Astrocyte of the hippocampus (primary cell): Measurements from ENCODE around the gene UBAC2.
"Not testable (repeated sequence)": the region's sequence is repeated elsewhere in the genome, so short reads cannot be mapped to it uniquely, and the experiment has no call there.

Experiments used
- DNase-seq: peaks from one replicate; pipeline ENCODE4 v3.0.0; 2011; ENCODE audit warnings: low read depth, low spot score

Gene UBAC2

DNA sequence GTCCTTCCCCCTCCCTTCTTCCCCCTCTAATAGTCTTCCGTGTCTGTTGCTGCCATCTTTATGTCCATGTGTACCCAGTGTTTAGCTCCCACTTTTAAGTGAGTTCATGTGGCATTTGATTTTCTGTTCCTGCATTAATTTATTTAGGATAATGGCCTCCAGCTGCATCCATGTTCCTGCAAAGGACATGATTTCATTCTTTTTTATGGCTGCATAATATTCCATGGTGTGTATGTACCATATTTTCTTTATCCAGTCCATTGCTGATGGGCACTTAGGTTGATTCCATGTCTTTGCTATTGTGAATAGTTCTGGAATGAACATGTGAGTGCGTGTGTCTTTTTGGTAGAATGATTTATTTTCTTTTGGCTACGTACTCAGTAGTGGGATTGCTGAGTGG, 48.5 kb downstream of the UBAC2 start:
- not testable (repeated sequence) for DNase-seq

DNA sequence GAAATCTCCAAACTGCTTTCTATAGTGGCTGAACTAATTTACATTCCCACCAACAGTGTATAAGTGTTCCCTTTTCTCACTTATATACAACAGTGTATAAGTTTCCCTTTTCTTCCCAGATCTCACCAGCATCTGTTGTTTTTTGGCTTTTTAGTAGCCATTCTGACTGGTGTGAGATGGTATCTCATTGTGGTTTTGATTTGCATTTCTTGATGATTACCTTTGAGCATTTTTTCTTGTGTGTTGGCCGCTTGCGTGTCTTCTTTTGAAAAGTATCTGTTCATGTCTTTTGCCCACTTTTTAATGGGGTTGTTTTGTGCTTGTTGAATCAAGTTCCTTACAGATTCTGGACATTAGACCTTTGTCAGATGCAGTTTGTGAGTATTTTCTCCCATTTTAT, 49.0 kb downstream of the UBAC2 start:
- DNase-seq: not testable (repeated sequence)

DNA sequence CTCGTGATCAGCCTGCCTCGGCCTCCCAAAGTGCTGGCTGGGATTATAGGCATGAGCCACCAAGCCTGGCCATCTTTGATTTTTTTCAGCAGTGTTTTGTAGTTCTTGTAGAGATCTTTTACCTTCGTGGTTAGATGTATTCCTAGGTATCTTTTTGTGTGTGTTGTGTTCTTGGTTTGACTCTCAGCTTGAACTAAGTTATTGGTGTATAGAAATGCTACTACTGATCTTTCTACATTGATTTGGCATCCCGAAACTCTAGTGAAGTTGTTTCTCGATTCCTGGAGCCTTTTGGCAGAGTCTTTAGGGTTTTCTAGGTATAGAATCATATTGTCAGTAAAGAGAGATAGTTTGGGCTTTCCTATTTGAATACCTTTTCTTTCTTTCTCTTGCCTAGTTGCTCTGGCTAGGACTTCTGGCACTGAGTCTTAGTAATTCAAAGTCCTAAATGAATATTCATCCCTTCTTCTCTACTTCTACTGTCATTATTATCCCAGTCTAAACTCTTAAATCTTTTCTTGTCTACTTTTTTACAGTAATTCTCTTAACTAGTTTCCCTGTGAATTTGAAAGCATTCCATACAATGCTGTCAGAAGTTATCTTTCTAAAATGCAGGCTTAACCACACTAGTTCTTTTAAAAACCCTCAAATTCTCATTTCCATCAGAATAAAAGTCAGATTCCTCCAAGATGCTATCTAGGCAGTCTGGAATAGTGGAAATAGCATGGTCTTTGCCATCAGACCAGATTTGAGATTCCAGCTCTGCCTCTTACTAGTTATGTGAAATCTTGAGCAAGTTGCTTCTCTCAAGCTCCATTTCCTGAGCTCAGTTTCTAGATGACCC, 50.5 kb downstream of the UBAC2 start:
- peak; percentile 60 for DNase-seq

DNA sequence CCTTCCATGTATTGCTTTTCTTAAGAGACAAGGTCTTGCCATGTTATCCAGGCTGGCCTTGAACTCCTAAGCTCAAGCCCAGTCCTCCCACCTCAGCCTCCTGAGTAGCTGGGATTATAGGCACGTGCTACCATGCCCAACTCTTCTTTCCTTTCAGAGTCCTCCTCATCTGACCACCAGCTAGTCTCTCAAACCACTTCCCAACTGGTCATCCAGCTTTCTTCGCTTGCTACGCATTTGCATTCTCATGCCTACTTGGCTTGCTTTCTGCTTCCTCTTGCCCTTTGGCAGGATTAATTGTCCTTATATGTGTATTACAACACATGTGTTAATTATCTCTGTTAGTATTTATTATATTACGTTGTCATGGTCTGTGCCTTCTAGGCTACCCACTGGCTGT, 51.3 kb downstream of the UBAC2 start:
- no peak for DNase-seq

DNA sequence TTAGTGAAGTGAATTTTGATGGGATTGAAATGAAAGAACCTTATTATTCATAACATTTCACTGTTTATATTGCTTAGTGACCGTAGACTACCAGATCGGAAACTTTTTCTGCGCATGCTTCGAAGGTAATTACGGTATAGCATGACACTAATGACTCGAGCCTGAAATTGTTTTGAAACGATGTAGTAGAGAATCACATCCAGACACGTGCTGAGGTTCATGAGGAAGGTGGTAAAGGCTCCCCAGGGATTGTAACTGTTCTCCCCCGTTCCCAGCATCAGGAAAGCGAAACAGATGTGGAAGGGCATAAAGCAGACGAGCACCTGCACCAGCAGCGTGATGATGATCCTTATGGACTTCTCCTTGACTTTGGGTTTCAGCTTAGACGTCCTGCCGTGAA, 54.2 kb downstream of the UBAC2 start:
- no peak for DNase-seq

DNA sequence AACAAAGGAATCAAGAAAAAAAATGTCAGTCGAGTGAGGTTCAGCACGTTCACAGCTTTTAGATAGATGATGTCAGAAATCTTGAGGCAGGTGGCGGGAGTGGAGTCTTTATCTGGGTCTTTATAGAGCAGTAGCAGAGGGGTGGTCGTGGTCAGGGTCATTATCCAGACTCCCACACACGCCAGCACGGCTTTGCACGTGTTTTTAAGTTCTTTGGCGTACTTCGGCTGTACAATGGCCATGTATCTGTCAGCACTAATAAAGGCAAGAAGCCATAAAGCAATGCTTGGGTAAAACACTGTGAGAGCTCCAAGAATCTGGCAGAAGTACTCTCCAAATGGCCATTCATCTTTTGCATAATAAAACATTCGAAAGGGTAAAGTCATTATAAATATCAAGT, 54.6 kb downstream of the UBAC2 start:
- DNase-seq: no peak

DNA sequence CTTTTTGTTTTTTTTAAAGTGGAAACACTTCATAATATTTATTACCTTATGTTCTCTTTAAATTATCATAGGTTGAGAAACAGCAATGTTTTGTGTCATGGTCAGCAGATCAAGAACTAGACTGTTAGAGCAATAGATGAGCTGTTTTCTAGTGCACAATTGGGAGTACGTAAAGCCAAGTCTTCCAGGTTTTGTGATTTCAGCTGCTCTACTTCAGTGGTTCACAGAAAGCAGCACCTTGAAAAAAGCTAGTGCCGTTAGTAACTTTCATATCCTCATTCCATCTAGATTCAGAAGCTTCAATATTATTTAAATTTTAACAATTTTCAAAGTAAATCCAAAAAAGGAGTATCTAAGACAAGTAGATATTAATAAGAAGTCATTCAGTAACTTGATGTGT, 55.6 kb downstream of the UBAC2 start:
- no peak for DNase-seq

DNA sequence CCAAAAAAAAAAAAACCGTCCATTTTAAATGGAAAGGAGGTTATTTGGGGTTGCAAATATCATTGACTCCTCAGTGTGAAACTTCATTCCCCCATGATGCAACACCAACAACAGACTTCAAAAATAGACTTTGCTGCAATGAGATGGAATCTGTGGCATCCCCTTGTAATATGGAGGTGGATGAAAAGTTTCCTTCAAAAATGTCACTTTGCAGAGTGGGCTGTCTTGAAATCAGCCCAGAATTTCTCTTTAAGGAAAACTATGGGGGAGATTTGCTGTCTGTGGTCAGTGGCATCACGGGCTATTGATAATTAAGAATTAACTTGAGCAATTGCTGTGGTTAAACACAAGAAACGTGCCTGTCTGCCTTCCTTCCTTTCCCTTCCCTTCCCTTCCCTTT, 56.1 kb downstream of the UBAC2 start:
- DNase-seq: peak; percentile 52

DNA sequence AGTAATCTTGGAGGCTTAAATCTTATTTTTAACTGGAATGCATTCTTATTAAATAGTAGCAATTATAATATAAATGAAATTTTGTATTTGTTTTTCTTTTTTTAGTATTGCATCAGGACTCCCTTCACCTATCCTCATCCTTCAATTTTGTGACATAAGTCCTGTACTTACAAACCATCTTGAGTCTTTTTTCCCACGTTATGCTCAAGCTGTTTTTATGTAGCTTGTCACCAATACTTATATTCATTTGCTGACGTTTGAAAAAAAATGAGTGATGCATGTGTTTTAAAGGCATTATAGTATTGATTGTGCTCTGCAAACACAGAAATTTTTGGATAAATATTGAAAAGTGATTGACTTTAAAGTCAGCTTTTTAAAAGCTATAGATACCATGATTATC, 56.6 kb downstream of the UBAC2 start:
- no peak for DNase-seq

DNA sequence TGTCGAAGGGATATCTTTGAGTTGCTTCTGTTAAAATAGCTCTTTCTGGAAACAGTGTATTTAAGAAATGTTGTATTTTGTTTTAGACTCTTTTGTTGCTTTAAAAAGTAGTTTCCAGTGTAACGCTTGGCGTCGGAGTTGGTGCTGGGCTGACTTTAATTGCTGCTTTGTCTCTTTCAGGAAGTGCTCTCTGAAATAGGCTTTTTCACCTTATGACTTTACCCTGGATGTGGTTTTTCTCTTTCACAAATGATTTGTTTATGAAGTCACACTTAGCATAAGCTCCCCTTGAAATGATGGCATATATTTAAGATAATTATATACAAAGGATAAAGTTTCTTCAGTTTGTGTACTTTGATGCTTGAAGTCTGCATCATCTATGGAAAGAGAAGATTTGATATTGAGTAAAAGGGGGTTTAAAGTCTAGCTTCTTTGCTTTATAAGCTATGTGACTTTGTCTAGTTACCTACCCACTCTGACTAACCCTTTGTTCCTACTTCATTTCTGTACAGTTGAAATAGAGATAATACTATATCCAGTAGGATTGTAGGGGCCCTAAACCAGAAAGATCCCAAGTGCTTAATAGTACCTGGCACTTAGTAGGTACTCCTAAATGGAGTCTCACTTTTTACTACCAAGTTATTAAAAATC, 57.7 kb downstream of the UBAC2 start, which contains the start of gene GPR18:
Gene GPR18 (minus strand): TSS at position 170 of the 651 bp plus-strand sequence. CDS start 2,507 bp downstream, outside the sequence.
- DNase-seq: no peak

DNA sequence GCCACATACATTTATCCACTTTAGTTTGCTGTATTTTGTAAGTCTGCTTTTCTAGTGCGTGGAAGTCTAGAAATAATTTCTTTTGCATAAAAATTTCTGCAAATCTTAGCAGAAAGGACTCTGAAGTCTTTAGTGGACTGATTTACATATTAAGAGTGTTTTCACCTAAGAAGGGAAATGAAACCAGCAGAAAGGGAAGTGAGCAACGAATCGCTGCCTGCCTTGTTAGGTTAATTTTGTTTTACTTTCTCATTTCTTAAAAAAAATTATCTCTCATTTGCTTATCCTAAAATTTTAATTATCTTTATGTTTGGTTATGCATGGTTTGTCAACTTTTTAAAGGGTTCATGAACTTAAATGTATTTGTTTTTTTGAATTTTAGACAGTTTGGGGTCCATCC, 58.3 kb downstream of the UBAC2 start:
- DNase-seq: no peak

DNA sequence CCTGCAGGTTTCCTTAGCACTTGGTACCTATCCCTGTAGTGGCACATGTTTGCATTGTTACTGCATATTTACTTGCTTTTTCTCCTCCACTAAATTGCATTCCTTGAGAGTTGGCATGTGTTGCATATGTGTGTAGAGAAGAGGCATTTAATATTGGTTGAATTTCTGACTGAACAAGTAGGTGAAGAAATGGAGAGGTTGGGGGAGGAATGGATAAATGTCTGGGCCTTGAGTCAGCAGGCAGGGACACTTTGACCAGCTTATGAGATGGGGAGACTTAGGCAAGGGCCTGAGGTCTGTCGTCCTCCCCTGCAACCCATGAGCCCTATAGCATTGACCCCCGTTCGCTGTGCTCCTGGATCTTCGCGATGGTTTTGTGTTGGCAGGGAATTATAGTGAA, 59.6 kb downstream of the UBAC2 start:
- peak; percentile 13 for DNase-seq

DNA sequence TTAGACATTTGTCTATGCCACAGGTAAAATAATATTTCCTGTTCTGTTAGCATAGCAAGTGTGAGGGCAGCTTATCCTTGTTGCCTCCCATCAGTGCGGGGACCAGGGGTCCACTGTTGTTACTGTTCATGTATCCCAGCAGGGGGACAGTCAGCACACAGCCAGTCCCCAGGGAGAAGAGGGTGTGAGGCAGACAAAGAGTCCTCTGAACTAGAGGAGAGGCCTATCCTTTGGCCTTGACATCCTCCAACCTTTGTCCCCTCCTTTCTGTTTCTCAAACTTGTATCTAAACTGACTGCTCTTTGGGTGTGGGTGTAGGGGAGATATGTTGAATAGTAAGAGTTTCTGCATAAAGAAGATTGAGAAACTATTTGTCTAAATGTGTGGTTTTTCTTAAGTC, 60.4 kb downstream of the UBAC2 start:
- no peak for DNase-seq

DNA sequence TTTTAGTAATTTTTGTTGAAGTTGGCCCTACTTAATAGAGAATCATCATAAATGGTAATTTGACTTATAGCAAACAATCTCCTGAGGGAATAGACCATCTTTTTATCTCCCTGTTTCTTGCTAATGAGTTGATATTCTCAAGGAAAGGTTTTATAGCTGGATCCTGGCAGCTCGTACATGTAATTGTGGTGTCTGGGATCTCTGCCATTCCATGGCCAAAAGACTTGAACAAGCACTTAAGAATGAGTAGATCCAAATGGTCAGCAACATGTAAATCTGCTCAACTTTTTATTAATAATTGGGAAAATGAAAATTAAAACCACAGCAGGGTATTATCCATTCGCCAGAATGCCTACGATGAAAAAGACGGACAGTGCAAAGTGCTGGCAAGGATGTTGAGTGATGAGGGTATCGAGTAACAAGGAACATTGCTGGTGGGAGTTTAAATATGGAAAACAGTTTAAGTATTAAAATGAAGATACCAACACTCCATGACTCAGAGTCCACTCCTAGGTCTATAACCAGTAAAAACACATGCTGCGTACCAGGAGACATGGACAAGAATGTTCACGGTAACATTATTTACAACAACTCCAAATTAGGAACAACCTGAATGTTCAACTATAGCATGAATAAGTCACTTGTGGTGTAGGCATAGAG, 62.6 kb downstream of the UBAC2 start:
- DNase-seq: no peak

DNA sequence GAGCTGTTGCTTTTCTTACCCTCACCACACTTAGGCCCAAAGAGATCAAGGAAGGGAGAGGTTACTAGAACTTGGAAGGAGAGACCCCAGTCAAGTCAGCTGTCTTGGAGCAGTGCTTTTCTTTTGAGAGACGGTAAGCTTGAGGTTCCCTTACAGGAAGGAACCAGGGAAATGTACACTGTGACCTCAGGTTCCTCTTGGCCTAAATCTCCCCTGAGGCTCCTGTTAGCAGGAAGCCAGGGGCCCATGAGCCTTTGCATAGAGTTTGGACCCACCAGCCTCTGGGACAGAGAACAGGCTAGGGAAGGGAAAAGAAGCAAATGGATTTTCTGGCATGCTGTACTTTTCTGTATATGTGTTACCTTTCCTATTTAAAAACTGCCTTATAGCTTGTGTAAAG, 63.4 kb downstream of the UBAC2 start:
- no peak for DNase-seq

DNA sequence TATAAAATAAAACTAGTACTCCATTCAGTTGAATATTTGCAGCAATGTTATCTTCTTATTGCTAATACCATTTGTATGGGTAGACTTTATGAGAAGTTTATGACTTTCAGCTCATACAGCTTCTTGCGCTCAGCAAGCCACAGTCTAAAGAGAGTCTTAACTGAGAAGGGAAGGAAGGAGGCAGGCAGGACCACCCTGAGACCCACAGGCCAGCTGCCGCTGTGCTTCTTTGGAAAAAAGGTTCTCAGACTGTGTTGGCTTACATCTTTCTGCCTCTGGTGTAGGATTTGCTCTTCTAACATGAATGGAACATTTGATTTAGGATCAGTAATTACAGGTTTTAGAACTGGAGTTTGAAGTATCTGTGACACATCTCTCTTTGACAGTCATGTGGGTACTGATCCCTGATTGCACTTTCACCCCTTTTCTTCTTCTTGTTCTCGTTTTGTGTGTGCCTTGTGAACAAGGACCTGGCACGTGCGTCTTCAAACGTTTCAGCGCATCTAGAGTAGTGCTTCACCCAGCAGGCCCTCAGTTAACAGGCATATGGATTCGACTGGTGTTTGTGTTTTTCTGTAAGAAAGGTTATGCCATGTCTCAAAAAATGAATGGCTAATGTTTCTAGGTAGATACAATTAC, 64.6 kb downstream of the UBAC2 start:
- DNase-seq: no peak

DNA sequence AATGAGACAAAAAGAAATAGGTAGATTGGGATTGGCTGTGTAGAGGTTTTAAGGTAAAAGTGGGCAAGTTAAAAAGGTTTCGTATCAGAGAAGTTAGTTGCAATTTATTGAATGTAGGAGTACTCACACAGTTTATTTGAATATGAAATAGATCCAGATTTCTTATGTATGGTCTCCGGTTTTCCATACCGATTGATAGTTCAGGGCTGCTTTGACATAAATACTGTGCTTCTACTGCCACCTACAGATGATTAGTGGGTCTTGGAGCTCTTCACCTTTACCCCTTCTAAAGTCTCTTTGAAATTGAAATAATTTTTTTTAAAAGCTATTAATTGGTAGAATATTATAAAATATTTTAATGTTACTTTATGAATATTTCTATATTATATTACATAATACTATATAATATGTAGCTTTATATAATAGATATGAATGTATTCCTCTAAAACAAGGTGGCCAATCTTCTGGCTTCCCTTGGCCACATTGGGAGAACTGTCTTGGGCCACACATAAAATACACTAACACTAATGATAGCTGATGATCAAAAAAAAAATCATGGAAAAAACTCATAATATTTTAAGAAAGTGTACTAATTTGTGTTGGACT, 65.3 kb downstream of the UBAC2 start:
- DNase-seq: peak; percentile 68

DNA sequence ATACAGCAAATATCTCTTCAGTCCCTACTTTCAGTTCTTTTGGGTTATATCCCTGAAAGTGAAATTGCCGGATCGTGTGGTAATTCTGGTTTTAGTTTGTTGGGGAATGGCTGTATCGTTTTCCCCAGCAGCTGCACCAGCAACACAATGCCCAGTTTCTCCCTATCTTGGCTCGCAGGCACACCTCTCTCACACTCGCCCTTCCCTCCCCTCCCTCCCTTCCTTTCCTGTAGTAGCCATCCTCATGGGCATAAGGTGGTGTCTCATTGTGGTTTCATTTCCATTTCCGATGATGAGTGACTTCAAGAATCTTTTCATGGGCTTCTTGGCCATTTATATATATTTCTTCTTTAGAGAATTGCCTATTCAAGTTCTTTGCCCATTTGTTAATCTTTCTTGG, 66.2 kb downstream of the UBAC2 start:
- no peak for DNase-seq

DNA sequence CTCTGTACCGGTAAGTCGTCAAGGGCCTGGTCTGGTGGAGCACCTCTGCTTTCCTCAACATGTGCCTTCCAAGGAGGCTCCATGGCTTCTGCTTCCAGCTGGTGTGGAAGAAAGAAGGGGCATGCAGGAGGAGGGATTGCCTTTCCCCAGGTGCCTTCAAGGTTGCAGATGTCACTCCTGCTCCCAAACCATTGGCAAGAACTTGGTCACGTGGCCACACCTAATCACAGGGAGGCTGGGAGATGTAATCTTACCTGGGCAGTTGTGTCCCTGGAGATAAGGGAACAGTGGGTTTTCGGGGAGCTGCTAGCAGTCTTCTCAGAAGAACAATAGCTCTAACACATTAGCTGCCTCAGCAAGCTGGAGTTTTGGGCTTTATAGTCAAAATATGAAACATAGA, 67.3 kb downstream of the UBAC2 start:
- no peak for DNase-seq

DNA sequence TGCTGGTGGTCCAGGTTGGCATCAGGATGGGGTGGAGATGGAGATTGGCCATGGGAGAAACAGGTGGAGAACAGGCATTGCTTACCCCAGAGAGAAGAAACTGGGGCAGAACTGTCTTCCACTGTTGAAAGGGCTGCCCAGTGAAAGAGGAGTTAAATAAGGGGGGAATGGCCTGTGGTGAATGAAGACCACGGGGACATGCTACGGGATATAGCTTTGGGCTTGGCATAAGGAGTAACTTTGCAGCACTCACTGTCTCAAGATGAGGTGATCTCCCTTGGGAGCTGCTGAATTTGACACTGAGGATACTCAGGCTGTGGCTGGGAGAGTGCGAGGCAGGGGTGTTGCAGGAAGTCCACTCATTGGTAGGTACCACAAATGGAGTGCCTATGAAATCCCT, 68.2 kb downstream of the UBAC2 start:
- DNase-seq: no peak

DNA sequence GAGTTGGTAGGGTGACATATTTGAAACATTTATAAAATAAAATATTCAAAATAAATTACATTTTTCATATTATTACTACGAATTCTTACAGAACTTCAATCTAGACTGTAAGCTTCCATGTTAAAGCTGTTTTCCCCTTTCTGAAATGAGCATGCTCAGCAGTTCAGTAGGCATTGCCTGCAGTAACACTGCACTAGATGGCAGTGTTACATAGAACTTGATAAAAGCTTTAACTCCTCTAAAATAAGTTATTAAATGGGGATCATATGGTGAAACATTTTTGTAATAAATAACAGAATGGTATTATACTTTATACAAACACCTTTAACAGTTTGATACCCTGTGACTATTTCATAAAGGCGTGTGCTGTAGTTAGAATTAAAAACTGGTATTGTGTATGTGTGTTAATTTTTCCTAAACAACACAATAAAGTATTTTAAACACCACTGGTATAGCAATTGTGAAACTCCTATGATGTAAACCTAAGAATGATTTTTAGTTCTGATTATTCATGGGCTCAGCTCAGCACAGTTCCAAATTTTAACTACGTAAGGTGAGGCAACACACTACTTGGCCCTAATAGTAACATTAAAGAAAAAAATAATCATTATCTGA, 69.1 kb downstream of the UBAC2 start:
- peak; percentile 68 for DNase-seq
